Ovary (tissue), 9 donors: ENCODE data around the gene CFAP52. TPM values are rescaled to one million over a fixed set of nuclear protein-coding genes. Genes with fewer than 3 reads are reported as not detected.
A peak's percentile ranks its signal among the peaks of the same experiment; 100 is the strongest.

Experiments
- DNase-seq, 5 donors: peaks; one replicate each; pipeline ENCODE4 v3.0.0-alpha.2; 2019 to 2020
- H3K27ac ChIP-seq, 2 donors: fragments of 200-600 bp; one replicate each; pipeline versions ENCODE4 v1.5.1 to v1.8.0; 2019 to 2022
- H3K27me3 ChIP-seq: fragments of 200-600 bp; one replicate; pipeline ENCODE4 v1.8.0; 2022
- H3K36me3 ChIP-seq: fragments of 200-600 bp; sonication (generic); one replicate; pipeline ENCODE4 v1.5.1; 2019
- H3K4me1 ChIP-seq: one replicate; pipeline ENCODE4 v1.8.1; 2013; ENCODE audit warnings: mild to moderate bottlenecking, moderate library complexity; ENCODE audit not compliant: insufficient read depth
- H3K4me3 ChIP-seq: fragments of 200-600 bp; sonication (generic); one replicate; pipeline ENCODE4 v1.5.1; 2017
- H3K9me3 ChIP-seq, 2 donors: fragments of 200-600 bp in 1 of 2; sonication (generic) in 1 of 2; one replicate each; pipeline versions ENCODE4 v1.5.1 to v1.8.1; 2013 to 2019; ENCODE audit warnings: mild to moderate bottlenecking in 1 of 2, moderate library complexity in 1 of 2
- EP300 ChIP-seq: sonication (generic); formaldehyde crosslinking; IDR thresholded peaks from one replicate; pipeline ENCODE4 v1.6.1; 2017; ENCODE audit warnings: antibody characterized with exemption
- POLR2A ChIP-seq: fragments of 450-650 bp; IDR thresholded peaks from one replicate; pipeline ENCODE4 v1.6.1; 2017; ENCODE audit warnings: antibody characterized with exemption, mild to moderate bottlenecking, moderate library complexity
- WGBS, 3 donors: extraction: QIAGEN DNeasy Blood & Tissue Kit in 1 of 3; methylation state at CpG; one replicate each; pipeline versions ENCODE4 v1.1.5 to v1.1.7; 2013 to 2017; 5-methylcytosine and 5-hydroxymethylcytosine counted together
- intact Hi-C, 4 donors: fragments of 100-400 bp; cut with DNase I; formaldehyde crosslinking; loops; one replicate each; pipeline versions ENCODE4 v1.11.0 to v1.15.1; 2022 to 2023
- polyA plus RNA-seq, 2 donors: library from polyadenylated mRNA; stranded (reverse); fragments of 200-250 nt in 1 of 2; fragments of 350-450 nt in 1 of 2; fragmentation: Illumina TruSeq in 1 of 2; extraction: RNeasy Lipid Tissue Mini Kit (QIAGEN cat#74804) in 1 of 2; gene quantifications; one replicate each; pipeline ENCODE4 v1.2.3, GENCODE V29; 2013 to 2014
- total RNA-seq, 7 donors: library from RNA; depleted of rRNA in 2 of 7; stranded (reverse); fragments of >200 nt in 2 of 7; fragmentation: NEBNext Ultra II Directional in 3 of 7; extraction: Animal tissue kit (Norgen Biotek cat#: 25700) in 3 of 7; gene quantifications; one replicate each; pipeline versions ENCODE4 v1.1.0 to v1.2.4, GENCODE V29; 2016 to 2023
- TF ChIP-seq, protein P1 (sequence below), 3 donors: fragments of 450-650 bp in 2 of 3; fragments of 200-600 bp in 1 of 3; IDR thresholded peaks; one replicate each; pipeline versions ENCODE4 v1.5.1 to v1.8.0; 2016 to 2022; ENCODE audit warnings: antibody characterized with exemption in 3 of 3, mild to moderate bottlenecking in 1 of 3
- donor health status: DM: no; HTN: no; CAD: no; lungs with moderate emphysema.
- donor health status: DM: no; HTN: no; CAD: no.
- donor health status: Bipolar disorder and iron deficiency.
- donor health status: DM: yes; HTN: yes; CAD: no.
- donor health status: DM: no; HTN: no; CAD: no.
- donor health status: DM: yes; HTN: yes; CAD: no.

The CFAP52 gene
- total and polyA plus RNA-seq, 9 donors = 0.18 to 46.6 (median 1.1) TPM

DNA sequence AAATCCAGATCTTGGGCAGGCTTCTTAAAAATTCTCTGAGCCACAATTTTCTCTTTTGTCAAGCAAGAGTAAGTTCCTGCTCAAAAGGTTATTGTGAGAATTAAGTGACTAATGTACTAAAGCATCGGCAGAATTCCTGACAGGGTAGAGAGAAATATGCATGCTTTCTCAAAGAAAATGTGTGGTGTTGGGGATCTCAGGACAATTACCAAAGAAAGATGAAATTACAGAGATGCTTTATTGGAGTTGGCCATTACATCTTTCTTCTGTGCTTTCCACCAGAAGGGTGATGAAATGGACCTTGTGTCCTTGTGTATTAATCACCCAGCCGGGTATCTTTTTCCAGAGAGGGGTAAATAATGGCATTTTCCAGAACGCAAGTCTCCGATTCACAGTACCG, 67.2 kb downstream of the CFAP52 start:
- Histone ChIP-seq H3K27ac (no peak overlapping the region), H3K27me3 (no peaks in the 10 kb centered on the region), H3K4me1 (peaks cover 8% of the 10 kb centered on the region), H3K4me3 (no peak overlapping the region), H3K36me3 (no peaks in the 10 kb centered on the region), H3K9me3 (no peaks in the 10 kb centered on the region)
- TF ChIP-seq EP300 = no peak
- TF ChIP-seq POLR2A = no peak
- TF ChIP-seq, protein P1, sequence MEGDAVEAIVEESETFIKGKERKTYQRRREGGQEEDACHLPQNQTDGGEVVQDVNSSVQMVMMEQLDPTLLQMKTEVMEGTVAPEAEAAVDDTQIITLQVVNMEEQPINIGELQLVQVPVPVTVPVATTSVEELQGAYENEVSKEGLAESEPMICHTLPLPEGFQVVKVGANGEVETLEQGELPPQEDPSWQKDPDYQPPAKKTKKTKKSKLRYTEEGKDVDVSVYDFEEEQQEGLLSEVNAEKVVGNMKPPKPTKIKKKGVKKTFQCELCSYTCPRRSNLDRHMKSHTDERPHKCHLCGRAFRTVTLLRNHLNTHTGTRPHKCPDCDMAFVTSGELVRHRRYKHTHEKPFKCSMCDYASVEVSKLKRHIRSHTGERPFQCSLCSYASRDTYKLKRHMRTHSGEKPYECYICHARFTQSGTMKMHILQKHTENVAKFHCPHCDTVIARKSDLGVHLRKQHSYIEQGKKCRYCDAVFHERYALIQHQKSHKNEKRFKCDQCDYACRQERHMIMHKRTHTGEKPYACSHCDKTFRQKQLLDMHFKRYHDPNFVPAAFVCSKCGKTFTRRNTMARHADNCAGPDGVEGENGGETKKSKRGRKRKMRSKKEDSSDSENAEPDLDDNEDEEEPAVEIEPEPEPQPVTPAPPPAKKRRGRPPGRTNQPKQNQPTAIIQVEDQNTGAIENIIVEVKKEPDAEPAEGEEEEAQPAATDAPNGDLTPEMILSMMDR (IDR thresholded peaks at IDR 0.05) = no peak
- no peak for DNase-seq
- WGBS, 3 donors = 81 to 82% (median 82%) methylated on average over 5 of the region's 5 CpGs
- intact Hi-C loops = no loop called here

- no peak for DNase-seq
- no peaks in the 10 kb centered on the region for H3K27me3 ChIP-seq
- TF ChIP-seq, protein P1 (IDR thresholded peaks at IDR 0.05) = no peak
- no peak for TF ChIP-seq POLR2A
- H3K9me3 ChIP-seq = no peaks in the 10 kb centered on the region
- H3K36me3 ChIP-seq = no peaks in the 10 kb centered on the region
- no peak within 1 kb of the TSS for H3K27ac ChIP-seq
- 1% methylated on average over 44 to 72 of the region's 72 CpGs for WGBS, 3 donors
- H3K4me1 ChIP-seq = peaks cover 8% of the 10 kb centered on the region
- intact Hi-C loops = no loop called here
- H3K4me3 ChIP-seq = peak within 1 kb of the TSS; percentile 33
Measured at GRCh38 chr17:9644910-9645751, 68.7 kb downstream of the CFAP52 start, which contains the start of gene USP43. USP43 (plus strand) TSS chr17:9645517; CDS start chr17:9645633, 116 bp downstream.

DNA sequence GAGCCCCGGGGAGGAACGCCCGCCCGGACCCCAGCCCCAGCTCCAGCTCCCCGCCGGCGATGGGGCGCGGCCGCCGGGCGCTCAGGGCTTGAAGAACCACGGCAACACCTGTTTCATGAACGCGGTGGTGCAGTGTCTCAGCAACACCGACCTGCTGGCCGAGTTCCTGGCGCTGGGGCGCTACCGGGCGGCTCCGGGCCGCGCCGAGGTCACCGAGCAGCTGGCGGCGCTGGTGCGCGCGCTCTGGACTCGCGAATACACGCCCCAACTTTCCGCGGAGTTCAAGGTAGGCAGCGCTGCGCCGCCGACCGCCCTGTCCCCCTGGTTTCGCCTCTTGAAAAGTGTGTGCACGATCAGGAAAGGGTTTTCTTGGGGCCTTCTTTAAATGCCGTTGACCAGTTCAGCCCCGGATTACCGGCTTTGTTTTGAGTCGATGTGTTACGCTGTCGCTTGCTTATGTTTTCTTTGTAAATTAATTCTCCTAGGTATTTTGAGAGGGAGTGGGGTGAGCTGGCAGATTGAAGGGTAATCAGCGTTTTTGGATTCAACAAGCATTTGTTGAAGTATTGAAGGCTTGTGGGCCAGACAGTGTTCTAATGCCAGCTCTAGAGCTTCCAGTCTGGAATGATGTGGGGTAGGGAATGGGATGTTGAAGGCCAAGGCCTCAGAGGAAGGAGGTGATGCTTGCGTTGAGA, 69.6 kb downstream of the CFAP52 start:
- peak in 2 of 5 donors; percentile 15 to 39 for DNase-seq
- Histone ChIP-seq H3K9me3 (no peaks in the 10 kb centered on the region), H3K27me3 (no peaks in the 10 kb centered on the region), H3K36me3 (no peaks in the 10 kb centered on the region), H3K4me3 (peak overlapping the region; percentile 33), H3K4me1 (peaks cover 8% of the 10 kb centered on the region), H3K27ac (no peak overlapping the region)
- TF ChIP-seq POLR2A = no peak
- TF ChIP-seq, protein P1 (IDR thresholded peaks at IDR 0.05) = no peak
- TF ChIP-seq EP300 = no peak
- intact Hi-C loops = no loop called here
- 1 to 3% (median 1%) methylated on average over 44 to 51 of the region's 51 CpGs for WGBS, 3 donors

DNA sequence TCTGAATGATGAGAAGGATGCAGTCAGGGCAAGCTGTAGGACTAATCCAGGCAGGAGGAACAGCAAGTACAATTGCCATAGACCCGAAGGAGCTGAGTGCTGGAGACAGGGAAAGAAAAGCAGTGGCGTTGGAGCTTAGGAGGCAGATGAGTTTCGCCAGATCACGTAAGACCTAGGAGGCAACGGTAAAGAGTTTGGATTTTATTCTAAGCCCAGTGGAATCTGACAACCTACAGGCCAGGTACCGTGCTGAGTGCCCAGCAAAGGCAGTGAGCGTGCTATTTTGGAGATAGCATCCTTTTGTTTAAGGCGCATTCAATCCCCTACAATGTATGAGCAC, 70.1 kb downstream of the CFAP52 start:
- no peaks in the 10 kb centered on the region for H3K27me3 ChIP-seq
- no peak overlapping the region for H3K4me3 ChIP-seq
- no peak for TF ChIP-seq EP300
- TF ChIP-seq POLR2A = no peak
- TF ChIP-seq, protein P1 (IDR thresholded peaks at IDR 0.05) = no peak
- no peaks in the 10 kb centered on the region for H3K36me3 ChIP-seq
- H3K9me3 ChIP-seq = no peaks in the 10 kb centered on the region
- intact Hi-C loops = no loop called here
- H3K27ac ChIP-seq = no peak overlapping the region
- H3K4me1 ChIP-seq = peaks cover 8% of the 10 kb centered on the region
- 39 to 50% (median 47%) methylated on average over 8 of the region's 8 CpGs for WGBS, 3 donors
- DNase-seq = no peak
